Ovary (tissue), 9 donors: ENCODE data around the gene STN1. TPM values are rescaled to one million over a fixed set of nuclear protein-coding genes. Genes with fewer than 3 reads are reported as not detected.

Experiments used
- DNase-seq, 5 donors: peaks; one replicate each; pipeline ENCODE4 v3.0.0-alpha.2; 2019 to 2020
- H3K27ac ChIP-seq, 2 donors: fragments of 200-600 bp; one replicate each; pipeline versions ENCODE4 v1.5.1 to v1.8.0; 2019 to 2022
- H3K27me3 ChIP-seq: fragments of 200-600 bp; one replicate; pipeline ENCODE4 v1.8.0; 2022
- H3K36me3 ChIP-seq: fragments of 200-600 bp; sonication (generic); one replicate; pipeline ENCODE4 v1.5.1; 2019
- H3K4me1 ChIP-seq: one replicate; pipeline ENCODE4 v1.8.1; 2013; ENCODE audit warnings: mild to moderate bottlenecking, moderate library complexity; ENCODE audit not compliant: insufficient read depth
- H3K4me3 ChIP-seq: fragments of 200-600 bp; sonication (generic); one replicate; pipeline ENCODE4 v1.5.1; 2017
- H3K9me3 ChIP-seq, 2 donors: fragments of 200-600 bp in 1 of 2; sonication (generic) in 1 of 2; one replicate each; pipeline versions ENCODE4 v1.5.1 to v1.8.1; 2013 to 2019; ENCODE audit warnings: mild to moderate bottlenecking in 1 of 2, moderate library complexity in 1 of 2
- CTCF ChIP-seq, 3 donors: fragments of 450-650 bp in 2 of 3; fragments of 200-600 bp in 1 of 3; IDR thresholded peaks; one replicate each; pipeline versions ENCODE4 v1.5.1 to v1.8.0; 2016 to 2022; ENCODE audit warnings: antibody characterized with exemption in 3 of 3, mild to moderate bottlenecking in 1 of 3
- EP300 ChIP-seq: sonication (generic); formaldehyde crosslinking; IDR thresholded peaks from one replicate; pipeline ENCODE4 v1.6.1; 2017; ENCODE audit warnings: antibody characterized with exemption
- POLR2A ChIP-seq: fragments of 450-650 bp; IDR thresholded peaks from one replicate; pipeline ENCODE4 v1.6.1; 2017; ENCODE audit warnings: antibody characterized with exemption, mild to moderate bottlenecking, moderate library complexity
- WGBS, 3 donors: extraction: QIAGEN DNeasy Blood & Tissue Kit in 1 of 3; methylation state at CpG; one replicate each; pipeline versions ENCODE4 v1.1.5 to v1.1.7; 2013 to 2017; 5-methylcytosine and 5-hydroxymethylcytosine counted together
- intact Hi-C, 4 donors: fragments of 100-400 bp; cut with DNase I; formaldehyde crosslinking; loops; one replicate each; pipeline versions ENCODE4 v1.11.0 to v1.15.1; 2022 to 2023
- polyA plus RNA-seq, 2 donors: library from polyadenylated mRNA; stranded (reverse); fragments of 200-250 nt in 1 of 2; fragments of 350-450 nt in 1 of 2; fragmentation: Illumina TruSeq in 1 of 2; extraction: RNeasy Lipid Tissue Mini Kit (QIAGEN cat#74804) in 1 of 2; gene quantifications; one replicate each; pipeline ENCODE4 v1.2.3, GENCODE V29; 2013 to 2014
- total RNA-seq, 7 donors: library from RNA; depleted of rRNA in 2 of 7; stranded (reverse); fragments of >200 nt in 2 of 7; fragmentation: NEBNext Ultra II Directional in 3 of 7; extraction: Animal tissue kit (Norgen Biotek cat#: 25700) in 3 of 7; gene quantifications; one replicate each; pipeline versions ENCODE4 v1.1.0 to v1.2.4, GENCODE V29; 2016 to 2023
- donor health status: DM: no; HTN: no; CAD: no; lungs with moderate emphysema.
- donor health status: DM: no; HTN: no; CAD: no.
- donor health status: Bipolar disorder and iron deficiency.
- donor health status: DM: yes; HTN: yes; CAD: no.
- donor health status: DM: no; HTN: no; CAD: no.
- donor health status: DM: yes; HTN: yes; CAD: no.

Gene STN1
- total and polyA plus RNA-seq, 9 donors: 13.4 to 28.2 (median 18.4) TPM

GRCh38 chr10:103868200-103868599 lies 49.8 kb downstream of the STN1 start:
- TF ChIP-seq POLR2A (no peak), CTCF (IDR thresholded peaks at IDR 0.05) (no peak), EP300 (no peak)
- no peaks in the 10 kb centered on the region for H3K4me1 ChIP-seq
- H3K9me3 ChIP-seq: no peaks in the 10 kb centered on the region
- intact Hi-C loops: no loop called here
- H3K36me3 ChIP-seq: no peaks in the 10 kb centered on the region
- H3K4me3 ChIP-seq: no peak overlapping the region
- no peaks in the 10 kb centered on the region for H3K27me3 ChIP-seq
- DNase-seq: no peak
- no peak overlapping the region for H3K27ac ChIP-seq
- 88 to 100% (median 92%) methylated on average over 1 of the region's 1 CpG for WGBS, 3 donors

GRCh38 chr10:103861505-103861904 lies 56.5 kb downstream of the STN1 start:
- Histone ChIP-seq H3K27me3 (no peaks in the 10 kb centered on the region), H3K4me1 (no peaks in the 10 kb centered on the region), H3K4me3 (no peak overlapping the region), H3K9me3 (no peaks in the 10 kb centered on the region), H3K27ac (no peak overlapping the region), H3K36me3 (no peaks in the 10 kb centered on the region)
- intact Hi-C loops: no loop called here
- WGBS, 3 donors: 86 to 90% (median 87%) methylated on average over 1 of the region's 1 CpG
- TF ChIP-seq POLR2A: no peak
- TF ChIP-seq CTCF (IDR thresholded peaks at IDR 0.05): no peak
- no peak for TF ChIP-seq EP300
- DNase-seq: no peak

- TF ChIP-seq CTCF (IDR thresholded peaks at IDR 0.05) (peak; percentile 57 to 78 (median 77)), POLR2A (peak; percentile 14), EP300 (no peak)
- Histone ChIP-seq H3K27ac (no peak overlapping the region), H3K36me3 (no peaks in the 10 kb centered on the region), H3K27me3 (no peaks in the 10 kb centered on the region), H3K4me1 (no peaks in the 10 kb centered on the region), H3K4me3 (no peak overlapping the region), H3K9me3 (no peaks in the 10 kb centered on the region)
- DNase-seq: peak in 4 of 5 donors; percentile 56 to 79 (median 62)
- 51 to 53% (median 51%) methylated on average over 15 of the region's 15 CpGs for WGBS, 3 donors
- intact Hi-C loops: loop anchor here (2.0 to 10.0 kb wide), 2 partner anchors 85 to 147 kb away; no protein-coding TSS in a partner anchor
Observed at GRCh38 chr10:103859161-103860086, 58.6 kb downstream of the STN1 start.

- Histone ChIP-seq H3K4me3 (no peak overlapping the region), H3K9me3 (no peaks in the 10 kb centered on the region), H3K36me3 (no peaks in the 10 kb centered on the region), H3K27me3 (no peaks in the 10 kb centered on the region), H3K27ac (no peak overlapping the region), H3K4me1 (peaks cover 6% of the 10 kb centered on the region)
- intact Hi-C loops: loop anchor here (2.0 to 10.0 kb wide), 2 partner anchors 84 to 146 kb away; no protein-coding TSS in a partner anchor
- no peak for TF ChIP-seq POLR2A
- TF ChIP-seq EP300: no peak
- no peak for TF ChIP-seq CTCF (IDR thresholded peaks at IDR 0.05)
- WGBS, 3 donors: 89 to 92% (median 89%) methylated on average over 5 of the region's 5 CpGs
- no peak for DNase-seq
Observed at GRCh38 chr10:103858360-103858759, 59.6 kb downstream of the STN1 start.
